Nephron progenitor cell (in vitro differentiated cells): ENCODE results near the gene YTHDF2.

Experiments used
- DNase-seq: peaks from one replicate; pipeline ENCODE4 v3.0.0; 2021
- H3K27ac Mint-ChIP-seq: 2 replicates; pipeline ENCODE4 v1.8.0; 2021; ENCODE audit warnings: mild to moderate bottlenecking, moderate library complexity, mixed read lengths
- H3K27me3 Mint-ChIP-seq: 2 replicates; pipeline ENCODE4 v1.8.0; 2021; ENCODE audit warnings: mild to moderate bottlenecking, low read depth, mixed read lengths; ENCODE audit not compliant: poor library complexity
- H3K36me3 Mint-ChIP-seq: 2 replicates; pipeline ENCODE4 v1.8.0; 2021; ENCODE audit warnings: low read depth, mixed read lengths
- H3K4me1 Mint-ChIP-seq: 2 replicates; pipeline ENCODE4 v1.8.0; 2021; ENCODE audit warnings: mixed read lengths
- H3K4me3 Mint-ChIP-seq: 2 replicates; pipeline ENCODE4 v1.8.0; 2021; ENCODE audit warnings: mild to moderate bottlenecking, moderate library complexity, mixed read lengths
- H3K9me3 Mint-ChIP-seq: 2 replicates; pipeline ENCODE4 v1.8.0; 2021; ENCODE audit warnings: mild to moderate bottlenecking, moderate library complexity, mixed read lengths
- TF ChIP-seq, protein P1 (sequence below): fragments of 200-600 bp; sonication (generic); IDR thresholded peaks from 2 replicates; pipeline ENCODE4 v1.5.0; 2021; ENCODE audit warnings: antibody characterized with exemption

Gene YTHDF2

GRCh38 chr1:28773105-28773504 lies 36.4 kb downstream of the YTHDF2 start:
- Mint-ChIP-seq H3K4me1 (no peaks in the 10 kb centered on the region), H3K4me3 (no peak overlapping the region), H3K27me3 (no peaks in the 10 kb centered on the region), H3K36me3 (peaks cover 44% of the 10 kb centered on the region), H3K27ac (peak overlapping the region; percentile 88), H3K9me3 (no peaks in the 10 kb centered on the region)
- TF ChIP-seq, protein P1, sequence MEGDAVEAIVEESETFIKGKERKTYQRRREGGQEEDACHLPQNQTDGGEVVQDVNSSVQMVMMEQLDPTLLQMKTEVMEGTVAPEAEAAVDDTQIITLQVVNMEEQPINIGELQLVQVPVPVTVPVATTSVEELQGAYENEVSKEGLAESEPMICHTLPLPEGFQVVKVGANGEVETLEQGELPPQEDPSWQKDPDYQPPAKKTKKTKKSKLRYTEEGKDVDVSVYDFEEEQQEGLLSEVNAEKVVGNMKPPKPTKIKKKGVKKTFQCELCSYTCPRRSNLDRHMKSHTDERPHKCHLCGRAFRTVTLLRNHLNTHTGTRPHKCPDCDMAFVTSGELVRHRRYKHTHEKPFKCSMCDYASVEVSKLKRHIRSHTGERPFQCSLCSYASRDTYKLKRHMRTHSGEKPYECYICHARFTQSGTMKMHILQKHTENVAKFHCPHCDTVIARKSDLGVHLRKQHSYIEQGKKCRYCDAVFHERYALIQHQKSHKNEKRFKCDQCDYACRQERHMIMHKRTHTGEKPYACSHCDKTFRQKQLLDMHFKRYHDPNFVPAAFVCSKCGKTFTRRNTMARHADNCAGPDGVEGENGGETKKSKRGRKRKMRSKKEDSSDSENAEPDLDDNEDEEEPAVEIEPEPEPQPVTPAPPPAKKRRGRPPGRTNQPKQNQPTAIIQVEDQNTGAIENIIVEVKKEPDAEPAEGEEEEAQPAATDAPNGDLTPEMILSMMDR = no peak
- no peak for DNase-seq

DNA sequence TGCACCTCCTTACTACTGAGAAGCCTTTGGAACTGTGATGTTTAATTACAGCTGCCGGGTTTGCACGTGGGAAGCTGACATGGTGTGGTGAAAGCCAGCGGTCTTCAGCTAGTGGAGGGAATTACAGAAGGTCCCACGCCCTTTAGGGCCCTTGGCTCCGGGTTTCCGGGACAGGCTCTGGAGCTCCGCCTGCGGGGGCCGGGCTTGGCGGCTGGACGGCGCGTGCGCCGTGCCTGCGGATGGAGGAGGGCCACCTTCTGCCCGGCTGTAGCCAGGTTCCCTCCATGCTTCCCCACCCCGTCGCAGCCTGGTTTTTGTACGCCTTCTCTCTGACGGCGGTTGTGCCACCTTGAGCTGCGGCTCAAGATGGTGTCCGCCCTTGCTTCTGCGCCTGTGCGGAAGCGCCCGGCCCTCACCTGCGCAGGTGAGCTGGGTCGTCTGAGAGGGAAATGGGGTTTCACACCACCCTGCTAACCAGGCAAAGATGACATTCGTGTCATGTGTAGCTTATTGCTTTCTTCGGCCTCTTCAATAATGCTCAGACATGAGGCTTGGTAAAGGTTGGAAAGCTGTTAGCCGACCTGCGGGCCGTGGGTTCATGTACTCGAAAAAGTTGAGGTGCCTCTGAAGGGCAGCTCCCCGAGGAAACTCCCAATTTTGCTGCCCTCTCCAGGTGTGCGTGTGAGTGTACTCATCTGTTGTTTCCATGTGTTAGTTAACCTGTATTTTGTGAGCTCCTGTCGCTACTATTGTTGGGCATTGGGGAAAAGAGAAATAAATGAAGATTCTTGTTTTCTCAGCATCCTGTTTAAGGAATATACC lies 38.6 kb downstream of the YTHDF2 start:
- DNase-seq = peak; percentile 46
- Mint-ChIP-seq H3K27me3 (no peaks in the 10 kb centered on the region), H3K36me3 (peaks cover 27% of the 10 kb centered on the region), H3K4me3 (no peak overlapping the region), H3K9me3 (no peaks in the 10 kb centered on the region), H3K4me1 (peaks cover 3% of the 10 kb centered on the region), H3K27ac (no peak overlapping the region)
- TF ChIP-seq, protein P1 = no peak

DNA sequence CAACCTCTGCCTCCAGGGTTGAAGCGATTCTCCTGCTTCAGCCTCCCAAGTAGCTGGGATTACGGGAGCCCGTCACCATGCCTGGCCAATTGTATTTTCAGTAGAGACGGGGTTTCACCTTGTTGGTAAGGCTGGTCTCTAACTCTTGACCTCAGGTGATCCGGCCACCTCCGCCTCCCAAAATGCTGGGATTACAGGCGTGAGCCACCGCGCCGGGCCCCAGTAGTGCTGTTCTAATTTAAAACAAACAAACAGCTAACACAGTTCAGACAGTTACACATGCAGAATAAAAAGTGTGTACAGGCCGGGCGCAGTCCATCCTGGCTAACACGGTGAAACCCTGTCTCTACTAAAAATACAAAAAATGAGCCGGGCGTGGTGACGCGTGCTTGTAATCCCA lies 39.6 kb downstream of the YTHDF2 start:
- TF ChIP-seq, protein P1 = no peak
- H3K36me3 Mint-ChIP-seq = peaks cover 27% of the 10 kb centered on the region
- DNase-seq = no peak

GRCh38 chr1:28778021-28778420 lies 41.3 kb downstream of the YTHDF2 start:
- TF ChIP-seq, protein P1 = no peak
- Mint-ChIP-seq H3K27me3 (no peaks in the 10 kb centered on the region), H3K27ac (peak overlapping the region; percentile 11), H3K4me3 (no peak overlapping the region), H3K36me3 (peaks cover 20% of the 10 kb centered on the region), H3K9me3 (no peaks in the 10 kb centered on the region), H3K4me1 (peaks cover 20% of the 10 kb centered on the region)
- DNase-seq = no peak

More for the DNA sequence above, 39.6 kb downstream of the YTHDF2 start:
- Mint-ChIP-seq H3K4me1 (peaks cover 10% of the 10 kb centered on the region), H3K4me3 (no peak overlapping the region), H3K27me3 (no peaks in the 10 kb centered on the region), H3K9me3 (no peaks in the 10 kb centered on the region), H3K27ac (no peak overlapping the region)

GRCh38 chr1:28779751-28780408 lies 43.1 kb downstream of the YTHDF2 start:
- H3K4me1 Mint-ChIP-seq = peaks cover 20% of the 10 kb centered on the region
- H3K9me3 Mint-ChIP-seq = no peaks in the 10 kb centered on the region
- H3K36me3 Mint-ChIP-seq = peaks cover 12% of the 10 kb centered on the region
- no peak for DNase-seq
- H3K27me3 Mint-ChIP-seq = no peaks in the 10 kb centered on the region
- H3K27ac Mint-ChIP-seq = no peak overlapping the region
- TF ChIP-seq, protein P1 = no peak
- H3K4me3 Mint-ChIP-seq = no peak overlapping the region
